Measurements from ENCODE around the gene CDK14.
"Not testable (repeated sequence)": the region's sequence is repeated elsewhere in the genome, so short reads cannot be mapped to it uniquely, and the experiment has no call there.

Gene CDK14

DNA sequence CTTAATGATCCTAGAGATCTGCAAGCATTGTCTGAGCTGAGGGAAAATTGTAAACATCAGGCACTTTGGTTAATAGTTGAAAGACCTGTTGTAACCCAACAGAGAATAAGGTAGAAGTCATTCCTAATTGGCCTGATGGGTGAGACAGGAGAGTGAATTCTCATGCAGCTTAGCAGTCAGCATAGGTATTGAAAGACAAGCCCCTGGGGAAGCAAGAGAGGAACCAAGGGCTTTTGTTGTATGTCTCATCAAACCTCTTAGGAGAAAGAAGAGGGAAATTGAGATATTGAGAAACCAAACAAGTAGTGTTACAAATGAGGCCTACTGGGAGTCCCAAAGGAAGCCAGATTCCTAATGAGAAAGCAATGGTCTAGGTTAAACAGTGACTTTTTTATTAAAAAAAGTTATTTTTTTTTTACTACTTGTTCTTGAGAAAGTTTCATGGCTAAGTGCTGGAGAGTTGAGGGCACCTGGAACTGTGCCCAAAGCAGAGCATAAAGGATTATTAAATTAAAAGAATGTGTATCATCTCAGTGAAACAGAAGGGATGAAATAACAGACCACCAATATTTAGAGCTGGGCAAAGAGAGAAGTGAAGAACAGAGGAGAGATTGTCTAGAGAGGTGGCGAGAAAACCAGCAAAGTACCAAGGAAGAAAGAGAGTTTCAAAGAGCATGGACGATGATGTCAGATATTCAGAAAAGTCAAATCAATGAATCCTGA lies 168.9 kb downstream of the CDK14 start:
- Histone ChIP-seq H3K27ac (ENCODE audit: low read length) (no peak overlapping the region), H3K27me3 (ENCODE audit: control insufficient read depth, insufficient read depth, low read length) (no peaks in the 10 kb centered on the region), H3K4me3 (ENCODE audit: low read length) (no peak overlapping the region), H3K4me1 (ENCODE audit: control insufficient read depth, insufficient read depth, low read length) (no peaks in the 10 kb centered on the region; the same call in 1 of the 2 replicates), H3K36me3 (ENCODE audit: control insufficient read depth, insufficient read depth, low read length) (no peaks in the 10 kb centered on the region; the same call in 1 of the 2 replicates), H3K9me3 (ENCODE audit: control insufficient read depth, insufficient read depth, low read length) (no peaks in the 10 kb centered on the region)
- no peak for DNase-seq (ENCODE audit: low read depth, low spot score)
- no CpG with 5 or more reads among the region's 2 CpGs for WGBS (ENCODE audit: insufficient coverage, insufficient read length)

DNA sequence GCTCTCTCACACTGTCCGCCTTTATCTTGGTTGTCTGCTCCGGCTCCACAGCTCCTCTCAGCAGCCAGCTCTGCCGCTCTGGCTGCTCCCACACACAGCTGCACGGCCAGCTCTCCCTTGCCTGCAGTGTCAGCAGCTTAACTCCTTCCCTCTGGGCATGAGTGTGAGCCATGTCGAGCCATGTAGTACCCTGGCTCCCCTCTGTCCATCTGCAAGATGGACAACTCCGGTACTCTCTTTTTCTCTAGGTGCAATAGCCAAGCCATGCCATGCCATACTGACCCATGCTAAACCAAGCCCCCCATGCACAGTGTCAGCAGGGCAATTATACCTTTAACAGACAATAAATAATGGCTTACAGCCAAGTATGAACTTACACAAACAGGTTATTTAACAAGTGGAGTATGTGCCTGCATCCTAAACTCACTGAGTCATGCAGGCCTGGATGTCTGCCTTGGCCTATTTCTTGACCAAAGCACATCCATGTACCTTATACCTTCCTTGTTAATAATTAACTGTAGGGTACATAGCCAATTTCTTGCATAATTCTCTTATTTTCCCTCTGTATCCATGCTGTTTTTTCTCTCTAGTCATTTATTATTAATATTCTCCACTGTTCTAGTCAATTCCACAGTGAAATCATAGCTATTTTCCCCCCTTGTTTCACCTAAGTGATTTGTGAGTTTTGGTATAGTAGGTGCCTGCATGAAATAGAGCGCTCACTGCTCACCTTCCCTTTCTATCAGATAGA lies 170.9 kb downstream of the CDK14 start:
- no peaks in the 10 kb centered on the region for H3K36me3 ChIP-seq (ENCODE audit: control insufficient read depth, insufficient read depth, low read length)
- no peak overlapping the region for H3K27ac ChIP-seq (ENCODE audit: low read length)
- H3K27me3 ChIP-seq (ENCODE audit: control insufficient read depth, insufficient read depth, low read length), result no peaks in the 10 kb centered on the region
- H3K4me1 ChIP-seq (ENCODE audit: control insufficient read depth, insufficient read depth, low read length), result no peaks in the 10 kb centered on the region; the same call in 1 of the 2 replicates
- no CpG with 5 or more reads among the region's 7 CpGs for WGBS (ENCODE audit: insufficient coverage, insufficient read length)
- H3K9me3 ChIP-seq (ENCODE audit: control insufficient read depth, insufficient read depth, low read length), result no peaks in the 10 kb centered on the region
- DNase-seq (ENCODE audit: low read depth, low spot score), result no peak
- no peak overlapping the region for H3K4me3 ChIP-seq (ENCODE audit: low read length)

DNA sequence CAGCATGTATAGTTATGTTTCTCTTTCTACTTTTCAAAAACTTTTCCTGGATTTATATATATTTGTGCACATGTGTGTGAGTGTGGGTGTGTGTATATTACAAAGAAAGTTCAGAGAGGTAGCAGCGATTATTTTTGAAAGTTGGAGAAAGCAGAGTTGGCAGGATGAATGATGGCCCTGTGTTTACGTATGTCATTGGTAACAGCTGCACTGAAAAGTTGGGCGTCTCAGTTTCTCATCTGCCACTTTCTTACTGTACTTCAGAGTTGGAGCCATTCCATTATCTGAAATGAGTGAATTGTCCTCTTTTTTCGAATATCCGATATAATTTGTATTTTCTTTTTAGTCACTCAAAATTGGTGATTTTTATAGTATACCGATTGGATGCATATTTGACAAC lies 172.2 kb downstream of the CDK14 start:
- no peak for DNase-seq (ENCODE audit: low read depth, low spot score)
- WGBS (ENCODE audit: insufficient coverage, insufficient read length), result no CpG with 5 or more reads among the region's 6 CpGs
- Histone ChIP-seq H3K4me1 (ENCODE audit: control insufficient read depth, insufficient read depth, low read length) (no peaks in the 10 kb centered on the region; the same call in 1 of the 2 replicates), H3K9me3 (ENCODE audit: control insufficient read depth, insufficient read depth, low read length) (no peaks in the 10 kb centered on the region), H3K36me3 (ENCODE audit: control insufficient read depth, insufficient read depth, low read length) (no peaks in the 10 kb centered on the region), H3K4me3 (ENCODE audit: low read length) (no peak overlapping the region), H3K27ac (ENCODE audit: low read length) (no peak overlapping the region), H3K27me3 (ENCODE audit: control insufficient read depth, insufficient read depth, low read length) (no peaks in the 10 kb centered on the region)

DNA sequence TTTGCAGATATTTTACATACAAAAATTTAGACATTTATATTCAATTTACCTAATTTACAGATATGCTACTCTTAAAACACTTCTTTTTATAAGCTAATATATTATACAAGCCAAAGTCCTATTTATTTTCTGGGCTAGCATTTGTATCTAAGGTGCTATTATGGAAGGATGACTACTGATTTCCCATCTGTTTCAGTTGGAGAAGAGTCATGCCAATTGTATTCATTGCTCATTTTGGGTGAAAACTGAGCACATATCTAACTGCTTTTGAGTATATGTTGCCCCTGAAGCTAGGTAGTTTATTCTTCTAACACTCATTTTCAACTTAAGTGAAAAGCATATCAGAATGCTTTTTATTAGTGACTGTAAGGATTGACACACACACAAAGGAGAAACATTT lies 172.9 kb downstream of the CDK14 start:
- no peak overlapping the region for H3K4me3 ChIP-seq (ENCODE audit: low read length)
- H3K9me3 ChIP-seq (ENCODE audit: control insufficient read depth, insufficient read depth, low read length), result no peaks in the 10 kb centered on the region
- no peak overlapping the region for H3K27ac ChIP-seq (ENCODE audit: low read length)
- no peaks in the 10 kb centered on the region for H3K27me3 ChIP-seq (ENCODE audit: control insufficient read depth, insufficient read depth, low read length)
- H3K36me3 ChIP-seq (ENCODE audit: control insufficient read depth, insufficient read depth, low read length), result no peaks in the 10 kb centered on the region
- H3K4me1 ChIP-seq (ENCODE audit: control insufficient read depth, insufficient read depth, low read length), result no peaks in the 10 kb centered on the region; the same call in 1 of the 2 replicates
- DNase-seq (ENCODE audit: low read depth, low spot score), result no peak

DNA sequence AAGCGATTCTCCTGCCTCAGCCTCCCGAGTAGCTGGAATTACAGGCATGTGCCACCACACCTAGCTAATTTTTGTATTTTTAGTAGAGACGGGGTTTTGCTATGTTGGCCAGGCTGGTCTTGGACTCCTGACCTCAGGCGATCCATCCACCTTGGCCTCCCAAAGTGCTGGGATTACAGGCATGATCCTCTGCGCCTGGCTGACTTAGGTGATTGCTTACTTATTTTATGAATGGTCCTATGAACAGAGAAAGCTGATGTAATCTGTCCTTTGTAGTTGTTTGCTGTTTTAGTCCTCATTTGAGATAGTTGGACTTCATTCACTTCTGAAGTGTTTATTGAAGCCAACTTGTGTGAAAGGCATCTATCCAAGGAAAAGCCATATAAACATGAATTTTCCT lies 173.4 kb downstream of the CDK14 start:
- not testable (repeated sequence) for H3K36me3 ChIP-seq (ENCODE audit: control insufficient read depth, insufficient read depth, low read length); H3K4me3 ChIP-seq (ENCODE audit: low read length); DNase-seq (ENCODE audit: low read depth, low spot score); H3K4me1 ChIP-seq (ENCODE audit: control insufficient read depth, insufficient read depth, low read length); H3K27me3 ChIP-seq (ENCODE audit: control insufficient read depth, insufficient read depth, low read length); H3K27ac ChIP-seq (ENCODE audit: low read length); H3K9me3 ChIP-seq (ENCODE audit: control insufficient read depth, insufficient read depth, low read length)
- WGBS (ENCODE audit: insufficient coverage, insufficient read length), result no CpG with 5 or more reads among the region's 5 CpGs

DNA sequence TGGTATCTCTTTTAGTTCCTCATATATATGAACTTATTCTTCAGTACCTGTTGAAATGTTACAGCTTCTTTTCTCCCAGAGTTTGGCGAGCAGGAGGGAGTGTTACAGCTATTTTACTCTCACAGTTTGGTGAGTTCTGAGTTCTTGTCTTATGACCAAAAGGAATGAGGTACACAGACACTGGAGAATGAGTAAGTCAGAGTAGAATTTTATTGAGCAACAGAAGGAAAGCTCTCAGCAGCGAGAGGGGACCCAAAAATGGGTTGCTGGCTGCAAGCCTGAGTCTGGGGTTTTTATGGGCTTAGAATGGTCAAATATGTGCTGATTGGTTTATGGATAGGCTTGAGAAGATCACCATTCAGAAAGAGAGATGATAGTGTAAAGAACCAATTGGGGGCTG lies 175.2 kb downstream of the CDK14 start:
- no CpG with 5 or more reads among the region's 2 CpGs for WGBS (ENCODE audit: insufficient coverage, insufficient read length)
- no peaks in the 10 kb centered on the region for H3K27me3 ChIP-seq (ENCODE audit: control insufficient read depth, insufficient read depth, low read length)
- no peak overlapping the region for H3K4me3 ChIP-seq (ENCODE audit: low read length)
- H3K27ac ChIP-seq (ENCODE audit: low read length), result no peak overlapping the region
- no peaks in the 10 kb centered on the region for H3K36me3 ChIP-seq (ENCODE audit: control insufficient read depth, insufficient read depth, low read length)
- H3K9me3 ChIP-seq (ENCODE audit: control insufficient read depth, insufficient read depth, low read length), result no peaks in the 10 kb centered on the region
- DNase-seq (ENCODE audit: low read depth, low spot score), result no peak
- H3K4me1 ChIP-seq (ENCODE audit: control insufficient read depth, insufficient read depth, low read length), result no peaks in the 10 kb centered on the region

DNA sequence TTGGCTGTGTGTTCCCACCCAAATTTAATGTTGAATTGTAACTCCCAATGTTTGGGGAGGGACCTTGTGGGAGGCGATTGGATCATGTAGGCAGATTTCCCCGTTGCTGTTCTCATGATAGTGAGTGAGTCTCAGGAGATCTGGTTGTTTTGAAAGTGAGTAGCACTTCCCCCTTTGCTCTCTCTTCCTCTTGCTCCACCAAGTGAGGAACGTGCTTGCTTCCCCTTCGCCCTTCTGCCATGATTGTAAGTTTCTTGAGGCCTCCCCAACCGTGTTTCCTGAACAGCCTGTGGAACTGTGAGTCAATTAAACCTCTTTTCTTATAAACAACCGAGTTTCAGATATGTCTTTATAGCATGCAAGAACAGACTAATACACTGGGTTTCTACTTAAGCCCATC lies 176.3 kb downstream of the CDK14 start:
- Histone ChIP-seq H3K27me3 (ENCODE audit: control insufficient read depth, insufficient read depth, low read length) (no peaks in the 10 kb centered on the region), H3K9me3 (ENCODE audit: control insufficient read depth, insufficient read depth, low read length) (no peaks in the 10 kb centered on the region), H3K36me3 (ENCODE audit: control insufficient read depth, insufficient read depth, low read length) (no peaks in the 10 kb centered on the region), H3K4me1 (ENCODE audit: control insufficient read depth, insufficient read depth, low read length) (no peaks in the 10 kb centered on the region), H3K27ac (ENCODE audit: low read length) (no peak overlapping the region), H3K4me3 (ENCODE audit: low read length) (no peak overlapping the region)
- DNase-seq (ENCODE audit: low read depth, low spot score), result no peak
- WGBS (ENCODE audit: insufficient coverage, insufficient read length), result no CpG with 5 or more reads among the region's 6 CpGs

DNA sequence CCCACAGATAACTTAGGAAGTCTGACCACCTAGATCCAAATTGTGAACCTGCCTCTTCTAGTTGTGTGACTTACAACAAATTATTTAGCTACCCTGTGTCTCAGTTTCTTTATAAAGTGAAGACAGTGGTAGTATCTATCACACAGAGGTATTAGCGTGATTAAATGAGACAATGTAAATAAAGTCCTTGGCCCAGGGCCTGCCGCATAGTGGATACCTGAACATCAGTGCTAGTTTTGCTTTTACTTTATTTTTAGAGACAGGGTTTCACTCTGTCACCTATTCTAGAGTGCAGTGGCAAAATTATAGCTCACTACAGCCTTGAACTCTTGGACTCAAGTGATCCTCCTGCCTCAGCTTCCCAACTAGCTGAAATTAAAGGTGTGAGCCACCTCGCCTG lies 177.1 kb downstream of the CDK14 start:
- Histone ChIP-seq H3K9me3 (ENCODE audit: control insufficient read depth, insufficient read depth, low read length) (no peaks in the 10 kb centered on the region), H3K27ac (ENCODE audit: low read length) (no peak overlapping the region), H3K4me3 (ENCODE audit: low read length) (no peak overlapping the region), H3K27me3 (ENCODE audit: control insufficient read depth, insufficient read depth, low read length) (no peaks in the 10 kb centered on the region), H3K4me1 (ENCODE audit: control insufficient read depth, insufficient read depth, low read length) (no peaks in the 10 kb centered on the region), H3K36me3 (ENCODE audit: control insufficient read depth, insufficient read depth, low read length) (no peaks in the 10 kb centered on the region)
- no CpG with 5 or more reads among the region's 3 CpGs for WGBS (ENCODE audit: insufficient coverage, insufficient read length)
- no peak for DNase-seq (ENCODE audit: low read depth, low spot score)

DNA sequence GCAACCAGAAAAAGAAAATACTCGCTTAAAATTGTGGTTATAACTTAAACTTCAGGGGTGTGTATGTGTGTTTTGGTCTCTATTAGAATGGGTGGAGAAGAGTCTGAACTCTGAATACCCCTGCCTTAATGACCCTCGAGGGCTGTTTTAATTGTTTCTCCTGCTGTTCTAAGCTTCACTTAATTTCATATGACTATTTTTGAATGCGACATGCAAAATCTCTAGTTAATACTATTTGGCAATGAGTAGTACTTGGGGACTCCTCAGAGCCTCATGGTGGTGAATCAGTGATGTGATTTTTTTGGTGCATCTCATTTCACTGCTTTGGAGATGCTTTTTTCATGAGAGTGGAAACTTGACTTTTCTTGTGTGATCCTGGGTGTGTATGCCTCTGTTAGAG lies 178.6 kb downstream of the CDK14 start:
- no peak overlapping the region for H3K27ac ChIP-seq (ENCODE audit: low read length)
- H3K4me3 ChIP-seq (ENCODE audit: low read length), result no peak overlapping the region
- no CpG with 5 or more reads among the region's 3 CpGs for WGBS (ENCODE audit: insufficient coverage, insufficient read length)
- no peaks in the 10 kb centered on the region for H3K27me3 ChIP-seq (ENCODE audit: control insufficient read depth, insufficient read depth, low read length)
- no peaks in the 10 kb centered on the region for H3K36me3 ChIP-seq (ENCODE audit: control insufficient read depth, insufficient read depth, low read length)
- DNase-seq (ENCODE audit: low read depth, low spot score), result no peak
- no peaks in the 10 kb centered on the region for H3K4me1 ChIP-seq (ENCODE audit: control insufficient read depth, insufficient read depth, low read length)
- H3K9me3 ChIP-seq (ENCODE audit: control insufficient read depth, insufficient read depth, low read length), result no peaks in the 10 kb centered on the region

DNA sequence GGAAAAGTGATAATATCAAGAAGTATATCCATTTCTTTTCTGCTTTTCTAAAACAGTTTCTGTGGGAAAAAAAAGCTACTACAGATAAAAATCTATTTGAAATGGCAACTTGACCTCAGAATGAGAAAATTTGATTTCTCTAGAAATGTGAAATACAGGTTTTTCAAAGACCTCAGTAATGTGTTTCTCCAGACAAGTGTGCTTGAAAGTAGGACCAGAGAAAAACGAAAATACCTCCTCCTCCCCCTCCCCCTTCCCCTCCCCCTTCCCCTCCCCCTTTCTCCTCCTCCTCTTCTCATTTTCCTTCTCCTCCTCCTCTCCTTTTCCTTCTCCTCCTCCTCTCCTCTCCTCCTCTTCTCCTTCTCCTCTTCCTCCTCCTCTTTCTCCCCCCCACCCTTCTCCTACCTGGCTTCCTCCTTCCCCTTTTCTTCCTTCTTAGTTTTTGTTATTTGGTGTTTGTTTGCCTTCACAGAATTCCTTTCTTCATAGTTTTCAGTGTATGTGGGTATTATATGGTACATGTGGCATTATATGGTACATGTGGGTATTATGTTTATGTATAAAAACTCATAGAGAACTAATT lies 179.4 kb downstream of the CDK14 start:
- H3K4me1 ChIP-seq (ENCODE audit: control insufficient read depth, insufficient read depth, low read length), result no peaks in the 10 kb centered on the region
- H3K36me3 ChIP-seq (ENCODE audit: control insufficient read depth, insufficient read depth, low read length), result no peaks in the 10 kb centered on the region
- no peaks in the 10 kb centered on the region for H3K9me3 ChIP-seq (ENCODE audit: control insufficient read depth, insufficient read depth, low read length)
- no CpG with 5 or more reads among the region's 1 CpG for WGBS (ENCODE audit: insufficient coverage, insufficient read length)
- H3K4me3 ChIP-seq (ENCODE audit: low read length), result no peak overlapping the region
- DNase-seq (ENCODE audit: low read depth, low spot score), result no peak
- no peaks in the 10 kb centered on the region for H3K27me3 ChIP-seq (ENCODE audit: control insufficient read depth, insufficient read depth, low read length)
- no peak overlapping the region for H3K27ac ChIP-seq (ENCODE audit: low read length)

Data from iPS DF 6.9 (cell line).